GM23338 (cell line): Measurements from ENCODE around the gene TSPAN7. TPM values are rescaled to one million over a fixed set of nuclear protein-coding genes. Genes with fewer than 3 reads are reported as not detected.

ENCODE experiments used
- CREB1 ChIP-seq: fragments of 250-450 bp; sonication (Bioruptor Pico); IDR thresholded peaks from 2 replicates; pipeline ENCODE4 v1.5.0; 2020; ENCODE audit warnings: low read depth, mild to moderate bottlenecking, moderate library complexity
- CTCF ChIP-seq, 2 experiments: fragments of 200-600 bp in 1 of 2; sonication (generic) in 1 of 2; conservative IDR thresholded peaks; 2 replicates each; pipeline versions ENCODE4 v1.5.1 to v1.6.1; 2016 to 2017; ENCODE audit warnings: antibody characterized with exemption in 2 of 2, low read depth in 2 of 2, mild to moderate bottlenecking in 2 of 2, moderate library complexity in 1 of 2
- ETS1 ChIP-seq: IDR thresholded peaks from 2 replicates; pipeline ENCODE4 v1.6.1; 2016; ENCODE audit warnings: antibody characterized with exemption
- EZH2 ChIP-seq: fragments of 200-600 bp; sonication (generic); IDR thresholded peaks from one replicate; pipeline ENCODE4 v1.8.0; 2017; ENCODE audit warnings: antibody characterized with exemption, mild to moderate bottlenecking, low read depth; ENCODE audit not compliant: unreplicated experiment
- EZH2phosphoT487 ChIP-seq: fragments of 200-600 bp; sonication (generic); IDR thresholded peaks from one replicate; pipeline ENCODE4 v1.8.1; 2018; ENCODE audit warnings: antibody characterized with exemption; ENCODE audit not compliant: unreplicated experiment
- NANOG ChIP-seq: IDR thresholded peaks from 2 replicates; pipeline ENCODE4 v1.6.1; 2016; ENCODE audit warnings: antibody characterized with exemption, borderline replicate concordance
- POLR2AphosphoS5 ChIP-seq: IDR thresholded peaks from 2 replicates; pipeline ENCODE4 v1.6.1; 2016; ENCODE audit warnings: antibody characterized with exemption, low read depth
- STAT1 ChIP-seq: IDR thresholded peaks from one replicate; pipeline ENCODE4 v1.6.1; 2016; ENCODE audit warnings: antibody characterized with exemption; ENCODE audit not compliant: unreplicated experiment
- ZNF331 ChIP-seq: fragments of 250-450 bp; sonication (Bioruptor Pico); IDR thresholded peaks from 2 replicates; pipeline ENCODE4 v1.5.0; 2020; ENCODE audit warnings: low read depth, mild to moderate bottlenecking, moderate library complexity
- ZNF462 ChIP-seq: fragments of 250-450 bp; sonication (Bioruptor Pico); IDR thresholded peaks from 2 replicates; pipeline ENCODE4 v1.5.0; 2020; ENCODE audit warnings: mild to moderate bottlenecking, moderate library complexity
- polyA plus RNA-seq: library from polyadenylated mRNA; unstranded; fragments of >200 nt; fragmentation: Nextera tagmentation; extraction: Ambion mirVana; gene quantifications from 2 replicates; pipeline ENCODE4 v1.2.1, GENCODE V29; 2016
- total RNA-seq: library from RNA; depleted of rRNA; stranded (reverse); fragments of >200 nt; shearing (Covaris generic); gene quantifications from 2 replicates; pipeline ENCODE4 v1.2.3, GENCODE V29; 2014

TSPAN7 gene
- total and polyA plus RNA-seq, 2 experiments from 2014 or later, result 7.2 to 11.5 TPM

GRCh38 chrX:38552721-38553120, 8.6 kb upstream of the TSPAN7 start (continued):
- TF ChIP-seq ZNF462 (CRISPR knock-in tag), result no peak
- TF ChIP-seq ZNF331 (CRISPR knock-in tag), result no peak
- TF ChIP-seq STAT1, result no peak
- TF ChIP-seq CREB1 (CRISPR knock-in tag), result no peak
- no peak for TF ChIP-seq EZH2
- no peak for TF ChIP-seq CTCF (conservative IDR thresholded peaks at IDR 0.05; ENCODE audit: low read depth in 2 of 2)
- no peak for TF ChIP-seq POLR2AphosphoS5
- TF ChIP-seq NANOG, result no peak
- TF ChIP-seq ETS1, result no peak
- TF ChIP-seq EZH2phosphoT487, result no peak
